ENCODE data around the gene RSF1.

DNA sequence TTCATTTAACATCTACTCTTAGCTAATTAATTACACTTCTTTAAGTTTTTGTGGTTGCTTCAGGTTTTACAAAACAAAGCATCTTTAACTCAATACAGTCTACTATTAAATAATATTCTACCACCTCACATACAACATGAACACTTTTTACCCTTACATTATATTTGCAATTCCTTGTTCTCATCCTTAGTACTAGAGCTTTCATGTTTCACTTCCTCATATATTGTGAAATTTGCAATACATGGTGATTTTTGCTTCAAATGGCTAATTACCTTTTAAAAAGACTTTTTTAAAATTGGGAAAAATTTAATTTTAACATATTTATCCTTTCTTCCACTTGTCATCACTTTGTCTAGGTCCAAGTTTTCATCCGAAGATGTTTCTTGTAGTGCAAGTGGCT lies 37.5 kb downstream of the RSF1 start:
- TF ChIP-seq SIN3A (IDR thresholded peaks at IDR 0.05; ENCODE audit: borderline replicate concordance, insufficient read depth, low read depth, low read length), result no peak
- TF ChIP-seq, protein P1, sequence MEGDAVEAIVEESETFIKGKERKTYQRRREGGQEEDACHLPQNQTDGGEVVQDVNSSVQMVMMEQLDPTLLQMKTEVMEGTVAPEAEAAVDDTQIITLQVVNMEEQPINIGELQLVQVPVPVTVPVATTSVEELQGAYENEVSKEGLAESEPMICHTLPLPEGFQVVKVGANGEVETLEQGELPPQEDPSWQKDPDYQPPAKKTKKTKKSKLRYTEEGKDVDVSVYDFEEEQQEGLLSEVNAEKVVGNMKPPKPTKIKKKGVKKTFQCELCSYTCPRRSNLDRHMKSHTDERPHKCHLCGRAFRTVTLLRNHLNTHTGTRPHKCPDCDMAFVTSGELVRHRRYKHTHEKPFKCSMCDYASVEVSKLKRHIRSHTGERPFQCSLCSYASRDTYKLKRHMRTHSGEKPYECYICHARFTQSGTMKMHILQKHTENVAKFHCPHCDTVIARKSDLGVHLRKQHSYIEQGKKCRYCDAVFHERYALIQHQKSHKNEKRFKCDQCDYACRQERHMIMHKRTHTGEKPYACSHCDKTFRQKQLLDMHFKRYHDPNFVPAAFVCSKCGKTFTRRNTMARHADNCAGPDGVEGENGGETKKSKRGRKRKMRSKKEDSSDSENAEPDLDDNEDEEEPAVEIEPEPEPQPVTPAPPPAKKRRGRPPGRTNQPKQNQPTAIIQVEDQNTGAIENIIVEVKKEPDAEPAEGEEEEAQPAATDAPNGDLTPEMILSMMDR (IDR thresholded peaks at IDR 0.05), result no peak
- TF ChIP-seq POLR2AphosphoS5 (IDR thresholded peaks at IDR 0.05; ENCODE audit: low read depth, low read length), result no peak
- no peak for TF ChIP-seq REST (IDR thresholded peaks at IDR 0.05; ENCODE audit: insufficient read depth in 1 of 2, low read depth in 2 of 2, low read length in 1 of 2)
- no peak for TF ChIP-seq TCF7L2 (IDR thresholded peaks at IDR 0.05; ENCODE audit: low read depth, low read length)

All from Panc1 (cell line).